ENCODE measurements around the gene DNAJC6. TPM values are rescaled to one million over a fixed set of nuclear protein-coding genes. Genes with fewer than 3 reads are reported as not detected.
"Not testable (repeated sequence)": the region's sequence is repeated elsewhere in the genome, so short reads cannot be mapped to it uniquely, and the experiment has no call there.

Gene DNAJC6
- total RNA-seq, 1 experiment from 2014 or later: 9.5 TPM

DNA sequence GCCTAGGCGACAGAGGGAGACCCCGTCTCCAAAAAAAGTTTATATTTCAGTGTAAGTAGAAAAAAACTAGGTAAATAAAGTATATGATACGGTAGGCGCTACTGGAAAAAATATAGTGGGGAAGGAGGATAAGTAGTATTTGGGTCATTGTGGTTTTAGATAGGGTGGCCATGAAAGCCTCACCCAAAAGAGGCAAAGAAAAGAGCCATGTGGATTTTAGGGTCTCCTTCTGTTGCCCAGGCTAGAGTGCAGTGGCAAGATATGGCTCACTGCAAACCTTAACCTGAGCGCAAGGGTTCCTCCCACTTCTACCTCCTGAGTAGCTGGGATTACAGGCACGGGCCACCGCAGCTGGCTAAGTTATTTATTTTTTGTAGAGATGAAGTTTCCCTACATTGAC, 128.3 kb downstream of the DNAJC6 start:
- in situ Hi-C loops (cut with HindIII; ENCODE audit: low pct_unique_long_range_greater_than_20kb, low sequenced_read_pairs): no loop called here
- no peak for DNase-seq (ENCODE audit: low read depth)

DNA sequence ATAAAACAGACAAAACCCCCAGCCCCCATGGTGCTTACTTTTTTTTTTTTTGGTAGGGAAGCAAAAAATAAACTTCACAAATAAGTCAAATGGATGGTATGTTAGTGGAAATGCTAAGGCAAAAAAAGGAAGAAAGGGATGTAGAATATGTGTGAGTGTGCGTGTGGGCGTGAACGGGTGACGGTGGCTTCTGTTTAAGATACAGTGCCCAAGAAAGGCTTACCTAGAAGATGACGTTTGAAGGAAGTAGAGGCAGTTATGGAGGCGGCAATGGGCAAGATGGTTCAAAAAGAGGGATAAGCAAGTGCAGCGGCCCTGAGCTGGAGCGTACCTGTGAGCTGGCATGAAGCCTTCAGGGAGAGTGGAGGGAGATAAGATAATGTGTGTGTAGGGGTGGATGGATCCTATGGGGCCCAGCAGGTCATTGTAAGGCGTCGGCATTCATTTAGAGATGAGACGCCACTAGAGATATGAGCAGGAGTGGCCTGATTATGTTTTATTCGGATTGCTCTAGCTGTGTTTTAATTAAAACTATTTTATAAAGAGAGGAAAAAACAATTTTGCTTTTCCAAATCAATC, 131.1 kb downstream of the DNAJC6 start:
- no peak for DNase-seq (ENCODE audit: low read depth)
- in situ Hi-C loops (cut with HindIII; ENCODE audit: low pct_unique_long_range_greater_than_20kb, low sequenced_read_pairs): no loop called here

DNA sequence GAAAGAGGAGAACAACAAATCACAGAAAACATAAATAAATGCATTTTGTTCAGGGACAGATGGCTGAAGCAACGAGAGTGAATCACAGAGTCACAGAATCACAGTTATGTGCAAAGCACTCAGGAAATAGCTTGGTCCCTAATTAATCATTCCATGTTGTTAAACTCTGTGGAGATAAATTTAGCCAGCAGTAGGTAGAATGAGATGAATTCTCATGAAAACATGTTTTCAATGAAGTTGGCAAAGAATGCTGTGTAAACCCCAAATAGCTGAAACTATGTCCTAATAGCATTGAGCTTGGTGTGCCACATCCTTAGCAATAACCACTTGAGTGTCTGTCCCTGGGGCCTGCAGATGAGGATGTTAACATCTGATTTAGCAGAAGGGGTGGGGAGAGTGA, 131.6 kb downstream of the DNAJC6 start:
- in situ Hi-C loops (cut with HindIII; ENCODE audit: low pct_unique_long_range_greater_than_20kb, low sequenced_read_pairs): no loop called here
- DNase-seq (ENCODE audit: low read depth): no peak

DNA sequence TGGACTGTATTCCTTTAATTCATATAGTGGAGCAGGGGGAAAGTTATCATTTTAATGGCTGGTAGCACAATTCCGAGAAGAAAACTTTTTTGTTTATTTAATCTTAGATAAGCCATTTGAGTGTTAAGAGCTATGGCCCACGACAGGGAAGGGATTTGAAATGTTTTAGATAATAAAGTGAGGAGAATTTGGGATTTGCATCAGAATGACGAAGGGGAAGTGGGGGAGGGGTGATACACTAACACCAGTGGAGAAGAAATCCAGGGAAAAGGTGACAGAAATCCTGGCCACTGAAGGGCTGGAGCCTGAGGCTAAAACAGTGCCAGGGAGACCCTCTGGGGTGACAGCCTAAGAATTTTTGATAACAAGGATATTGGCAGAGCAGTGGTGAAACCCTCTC, 132.1 kb downstream of the DNAJC6 start:
- no peak for DNase-seq (ENCODE audit: low read depth)
- in situ Hi-C loops (cut with HindIII; ENCODE audit: low pct_unique_long_range_greater_than_20kb, low sequenced_read_pairs): no loop called here

DNA sequence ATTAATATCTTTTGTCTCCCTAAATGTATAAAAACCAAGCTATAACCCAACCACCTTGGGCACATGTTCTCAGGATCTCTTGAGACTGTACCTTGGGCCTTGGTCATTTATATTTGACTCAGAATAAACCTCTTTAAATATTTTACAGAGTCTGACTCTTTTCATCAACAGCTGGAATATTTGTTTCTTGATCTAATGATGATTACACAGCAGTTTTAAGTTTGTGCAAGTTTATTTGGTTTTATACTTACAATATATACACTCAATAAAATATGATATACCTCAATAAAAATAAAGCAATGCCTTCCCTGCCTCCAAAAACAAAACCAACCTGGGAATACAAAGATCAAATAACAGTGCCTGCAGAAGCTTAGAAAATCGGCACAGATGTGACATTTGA, 133.1 kb downstream of the DNAJC6 start:
- no peak for DNase-seq (ENCODE audit: low read depth)
- in situ Hi-C loops (cut with HindIII; ENCODE audit: low pct_unique_long_range_greater_than_20kb, low sequenced_read_pairs): no loop called here

DNA sequence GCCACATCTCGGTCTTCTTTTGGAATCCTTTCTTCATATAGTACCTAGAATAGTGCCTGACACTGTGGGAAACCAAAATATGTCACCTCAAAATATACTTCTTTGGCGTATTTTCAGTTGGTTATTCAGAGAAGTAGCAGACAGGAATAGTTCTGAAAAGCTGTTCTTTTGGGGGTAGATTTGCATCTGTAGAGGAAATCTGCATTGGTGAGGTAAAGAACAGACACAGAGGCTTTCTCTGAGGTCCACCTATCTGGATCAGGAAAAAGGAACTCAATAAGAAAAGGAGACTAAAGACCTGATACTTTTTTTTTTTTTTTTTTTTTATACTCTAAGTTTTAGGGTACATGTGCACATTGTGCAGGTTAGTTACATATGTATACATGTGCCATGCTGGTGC, 134.3 kb downstream of the DNAJC6 start:
- no peak for DNase-seq (ENCODE audit: low read depth)
- in situ Hi-C loops (cut with HindIII; ENCODE audit: low pct_unique_long_range_greater_than_20kb, low sequenced_read_pairs): no loop called here

DNA sequence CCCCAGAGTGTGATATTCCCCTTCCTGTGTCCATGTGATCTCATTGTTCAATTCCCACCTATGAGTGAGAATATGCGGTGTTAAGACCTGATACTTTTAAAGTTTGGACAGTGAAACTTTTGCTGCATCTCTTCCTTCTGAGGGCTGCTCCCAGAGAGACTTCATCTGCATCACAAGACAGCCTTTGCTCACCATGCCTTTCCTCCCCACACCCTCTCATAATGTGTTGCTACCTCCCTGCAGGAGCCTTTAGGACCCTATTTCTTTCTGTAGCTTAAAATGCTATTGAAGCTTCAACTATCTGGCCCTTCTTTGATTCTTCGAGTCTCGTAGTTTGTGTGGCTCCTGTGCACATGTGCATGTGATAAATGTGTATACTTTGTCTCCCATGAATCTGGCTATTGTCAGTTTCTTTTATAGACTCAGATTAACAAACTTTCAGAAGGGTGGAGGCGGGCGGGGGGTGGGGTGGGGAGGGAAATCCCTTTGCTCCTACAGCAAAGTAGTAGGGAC, 134.8 kb downstream of the DNAJC6 start:
- in situ Hi-C loops (cut with HindIII; ENCODE audit: low pct_unique_long_range_greater_than_20kb, low sequenced_read_pairs): no loop called here
- DNase-seq (ENCODE audit: low read depth): no peak

DNA sequence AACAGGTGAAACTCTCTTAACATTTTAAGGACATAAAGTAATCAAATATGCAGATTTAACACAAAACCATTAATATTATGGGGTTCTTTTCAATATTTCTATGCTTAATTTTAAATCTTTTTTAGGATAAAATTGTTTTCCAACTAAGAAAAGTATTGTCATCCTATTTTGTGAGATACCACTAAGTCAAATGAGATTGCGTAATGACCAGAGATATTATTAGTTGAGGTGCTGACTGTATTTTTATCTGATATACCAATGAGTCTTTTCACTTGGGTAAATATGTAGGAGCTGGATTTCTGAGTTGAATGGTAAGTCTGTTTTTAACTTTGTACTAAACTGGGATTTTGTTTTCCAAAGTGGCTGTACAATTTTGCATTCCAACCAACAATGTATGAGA, 136.5 kb downstream of the DNAJC6 start:
- in situ Hi-C loops (cut with HindIII; ENCODE audit: low pct_unique_long_range_greater_than_20kb, low sequenced_read_pairs): no loop called here
- DNase-seq (ENCODE audit: low read depth): no peak

DNA sequence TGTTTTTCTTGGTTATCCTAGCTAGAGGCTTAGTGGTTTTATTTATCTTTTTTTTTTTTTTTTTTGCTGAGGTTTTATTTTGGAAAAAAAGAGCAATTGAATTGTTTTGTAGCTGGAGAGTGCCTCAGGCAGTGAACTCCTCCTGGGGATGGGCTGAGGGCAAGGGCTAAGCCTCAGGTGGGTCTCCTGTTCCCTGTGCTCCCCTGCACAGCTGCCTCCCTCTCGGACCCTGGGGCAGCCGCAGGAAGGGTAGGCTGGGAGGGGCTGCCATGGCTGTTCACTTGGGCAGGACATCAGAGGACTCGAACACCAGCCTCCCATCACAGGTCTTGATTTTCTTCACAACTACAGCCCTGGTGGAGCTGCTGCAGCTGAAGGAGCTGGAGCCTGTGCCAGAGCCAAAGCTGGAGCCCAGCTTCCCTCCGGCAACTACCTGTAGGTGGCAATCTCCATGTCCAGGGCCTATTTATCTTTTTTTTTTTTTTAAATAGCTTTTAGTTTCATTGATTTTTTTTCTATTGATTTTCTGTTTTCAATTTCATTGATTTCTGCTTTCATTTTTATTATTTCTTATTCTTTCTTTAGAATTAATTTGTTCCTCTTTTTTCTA, 140.0 kb downstream of the DNAJC6 start:
- in situ Hi-C loops (cut with HindIII; ENCODE audit: low pct_unique_long_range_greater_than_20kb, low sequenced_read_pairs): no loop called here

DNA sequence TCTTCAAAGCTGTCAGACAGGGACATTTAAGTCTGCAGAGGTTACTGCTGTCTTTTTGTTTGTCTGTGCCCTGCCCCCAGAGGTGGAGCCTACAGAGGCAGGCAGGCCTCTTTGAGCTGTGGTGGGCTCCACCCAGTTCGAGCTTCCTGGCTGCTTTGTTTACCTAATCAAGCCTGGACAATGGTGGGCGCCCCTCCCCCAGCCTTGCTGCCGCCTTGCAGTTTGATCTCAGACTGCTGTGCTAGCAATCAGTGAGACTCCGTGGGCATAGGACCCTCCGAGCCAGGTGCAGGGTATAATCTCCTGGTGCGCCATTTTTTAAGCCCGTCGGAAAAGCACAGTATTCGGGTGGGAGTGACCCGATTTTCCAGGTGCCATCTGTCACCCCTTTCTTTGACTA, 146.3 kb downstream of the DNAJC6 start:
- DNase-seq (ENCODE audit: low read depth); in situ Hi-C loops (cut with HindIII; ENCODE audit: low pct_unique_long_range_greater_than_20kb, low sequenced_read_pairs): not testable (repeated sequence)

More for the DNA sequence above, 140.0 kb downstream of the DNAJC6 start:
- DNase-seq (ENCODE audit: low read depth): no peak

DNA sequence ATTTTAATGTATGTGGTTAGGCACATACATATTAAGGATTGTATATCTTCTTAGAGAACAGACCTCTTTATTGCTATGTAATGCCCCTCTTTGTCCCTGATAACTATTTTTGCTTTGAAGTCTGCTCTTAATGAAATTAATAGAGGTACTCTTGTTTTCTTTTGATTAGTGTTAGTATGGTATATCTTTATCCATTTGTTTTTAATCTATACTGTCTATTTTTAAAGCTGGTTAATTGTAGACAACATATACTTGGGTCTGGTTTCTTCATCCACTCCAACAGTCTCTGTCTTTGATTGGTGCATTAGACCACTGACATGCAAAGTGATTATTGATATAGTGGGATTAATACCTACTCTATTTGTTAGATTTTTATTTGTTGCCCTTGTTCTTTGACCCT, 147.1 kb downstream of the DNAJC6 start:
- in situ Hi-C loops (cut with HindIII; ENCODE audit: low pct_unique_long_range_greater_than_20kb, low sequenced_read_pairs): no loop called here
- no peak for DNase-seq (ENCODE audit: low read depth)

DNA sequence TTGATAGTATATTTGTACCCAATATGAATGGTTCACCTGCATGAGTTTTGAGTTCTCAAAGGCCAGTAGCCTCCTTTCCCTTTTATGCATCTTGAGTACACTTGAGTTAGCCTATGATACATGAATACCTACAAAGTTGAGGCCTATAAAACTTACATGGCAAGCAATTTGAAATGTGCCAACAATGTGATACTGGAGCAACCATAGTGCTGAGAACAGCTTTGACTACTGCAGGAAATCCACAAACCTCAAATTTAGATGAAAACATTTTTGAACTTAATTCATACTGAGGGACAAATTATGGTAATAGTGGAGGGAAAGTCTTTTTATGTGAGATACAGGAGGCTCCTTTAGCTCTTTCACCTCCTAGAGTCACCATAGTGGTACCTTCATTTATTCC, 148.5 kb downstream of the DNAJC6 start:
- in situ Hi-C loops (cut with HindIII; ENCODE audit: low pct_unique_long_range_greater_than_20kb, low sequenced_read_pairs): no loop called here

DNA sequence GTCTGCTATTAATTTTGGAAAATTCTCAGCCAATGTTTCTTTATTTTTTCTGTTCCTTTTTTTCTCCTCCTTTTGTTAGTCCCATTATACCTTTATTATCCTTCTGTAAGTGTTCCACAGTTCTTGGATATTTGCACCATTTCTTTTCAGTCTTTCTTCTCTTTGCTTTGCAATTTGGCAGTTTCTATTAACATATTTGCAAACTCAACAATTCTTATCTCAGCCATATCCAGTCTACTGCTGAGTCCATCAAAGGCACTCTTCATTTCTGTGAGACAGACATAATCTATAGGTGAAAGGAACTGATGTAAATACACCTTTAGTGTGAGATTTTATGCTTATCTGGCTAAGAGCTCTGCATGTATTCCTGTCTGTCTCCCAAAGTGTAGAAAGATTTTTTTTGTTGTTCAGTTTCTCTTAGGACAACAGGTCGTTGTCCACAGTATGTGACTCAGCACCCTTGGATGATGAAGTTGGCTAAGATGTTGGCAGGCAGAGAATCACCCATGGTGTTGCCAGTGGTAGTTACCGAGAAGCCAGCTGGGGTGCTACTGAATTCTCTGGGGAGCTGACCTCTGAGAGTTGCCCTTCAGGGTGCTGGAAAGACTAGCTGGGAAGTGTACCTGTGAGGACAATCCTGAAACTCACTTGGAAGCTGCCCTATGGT, 149.5 kb downstream of the DNAJC6 start:
- in situ Hi-C loops (cut with HindIII; ENCODE audit: low pct_unique_long_range_greater_than_20kb, low sequenced_read_pairs): no loop called here
- DNase-seq (ENCODE audit: low read depth): no peak

More for the DNA sequence above, 148.5 kb downstream of the DNAJC6 start:
- DNase-seq (ENCODE audit: low read depth): no peak

DNA sequence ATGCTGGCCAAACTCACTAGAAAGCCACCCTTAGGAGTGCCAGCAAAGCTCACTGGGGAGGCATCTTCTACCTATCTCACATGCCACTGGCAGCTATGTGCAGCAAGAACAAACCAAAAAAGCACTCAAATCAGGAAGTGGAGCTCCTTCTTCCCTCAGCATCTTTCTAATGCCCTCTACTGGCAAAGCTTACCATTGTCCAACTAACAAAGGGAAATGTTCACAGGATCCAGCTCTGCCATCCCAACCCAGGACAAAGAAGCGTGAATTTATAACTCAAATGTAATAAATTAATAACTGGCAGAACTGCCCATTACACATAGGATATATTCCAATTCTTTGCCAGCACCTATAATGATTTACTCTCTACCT, 150.0 kb downstream of the DNAJC6 start:
- in situ Hi-C loops (cut with HindIII; ENCODE audit: low pct_unique_long_range_greater_than_20kb, low sequenced_read_pairs): no loop called here
- DNase-seq (ENCODE audit: low read depth): peak; percentile 40

Other genes starting within 250 kb of the DNAJC6 start
- gene AK4, start 161.3 kb upstream of the DNAJC6 start, total RNA-seq (2014; rRNA removed; shearing (Covaris generic); ENCODE audit: low replicate concordance): 14.0 and 14.7 TPM in 2 replicates
- 12.0 and 22.8 TPM in 2 replicates for gene LEPR, start 111.1 kb downstream of the DNAJC6 start, total RNA-seq (2014; rRNA removed; shearing (Covaris generic); ENCODE audit: low replicate concordance)
- gene LEPROT, start 111.1 kb downstream of the DNAJC6 start, total RNA-seq (2014; rRNA removed; shearing (Covaris generic); ENCODE audit: low replicate concordance): 65.3 and 125 TPM in 2 replicates

Measured in Caki2 (cell line).